Muscle of leg (tissue), 11 donors: ENCODE data around the gene SIKE1. TPM values are rescaled to one million over a fixed set of nuclear protein-coding genes. Genes with fewer than 3 reads are reported as not detected.

Experiments used
- DNase-seq: peaks from one replicate; pipeline ENCODE4 v3.0.0; 2013
- H3K27ac ChIP-seq: one replicate; pipeline ENCODE4 v1.5.1; 2013; ENCODE audit warnings: mild to moderate bottlenecking, low read length, control low read depth
- H3K27me3 ChIP-seq: one replicate; pipeline ENCODE4 v1.6.1; 2013; ENCODE audit warnings: low read length; ENCODE audit not compliant: control insufficient read depth, insufficient read depth
- H3K36me3 ChIP-seq: one replicate; pipeline ENCODE4 v1.6.1; 2013; ENCODE audit warnings: low read length; ENCODE audit not compliant: control insufficient read depth, insufficient read depth
- H3K4me1 ChIP-seq: one replicate; pipeline ENCODE4 v1.6.1; 2013; ENCODE audit warnings: low read length; ENCODE audit not compliant: control insufficient read depth, insufficient read depth
- H3K4me3 ChIP-seq: one replicate; pipeline ENCODE4 v1.5.1; 2013; ENCODE audit warnings: low read length, control low read depth
- H3K9me3 ChIP-seq: replicated peaks from 2 replicates; pipeline ENCODE4 v1.6.1; 2013; ENCODE audit warnings: low read depth, low read length; ENCODE audit not compliant: control insufficient read depth
- WGBS: methylation state at CpG from one replicate; pipeline ENCODE4 v1.1.5; 2013; ENCODE audit warnings: missing lambda C conversion rate; ENCODE audit not compliant: insufficient coverage; 5-methylcytosine and 5-hydroxymethylcytosine counted together
- polyA plus RNA-seq, 8 donors: library from polyadenylated mRNA; unstranded; fragments of 120-200 nt; gene quantifications; one replicate each; pipeline versions ENCODE4 v1.2.1 to v1.2.3, GENCODE V29; 2013; ENCODE audit warnings: inconsistent platforms in 1 of 8, low replicate concordance in 1 of 8; ENCODE audit not compliant: insufficient read length in 8 of 8, insufficient read depth in 1 of 8
- total RNA-seq: library from RNA; stranded (reverse); fragments of 120-200 nt; gene quantifications from one replicate; pipeline ENCODE4 v1.2.4, GENCODE V29; 2013

SIKE1 gene
- total and polyA plus RNA-seq, 9 donors = 18.7 to 60.4 (median 27.2) TPM

GRCh38 chr1:114741963-114742746 is 38.3 kb downstream of the SIKE1 start:
- no peaks in the 10 kb centered on the region for H3K9me3 ChIP-seq
- H3K4me3 ChIP-seq = no peak overlapping the region
- no peak for DNase-seq
- no peaks in the 10 kb centered on the region for H3K27me3 ChIP-seq
- H3K36me3 ChIP-seq = peaks cover 25% of the 10 kb centered on the region
- WGBS = 100% methylated on average over 1 of the region's 11 CpGs
- H3K4me1 ChIP-seq = no peaks in the 10 kb centered on the region
- H3K27ac ChIP-seq = no peak overlapping the region

DNA sequence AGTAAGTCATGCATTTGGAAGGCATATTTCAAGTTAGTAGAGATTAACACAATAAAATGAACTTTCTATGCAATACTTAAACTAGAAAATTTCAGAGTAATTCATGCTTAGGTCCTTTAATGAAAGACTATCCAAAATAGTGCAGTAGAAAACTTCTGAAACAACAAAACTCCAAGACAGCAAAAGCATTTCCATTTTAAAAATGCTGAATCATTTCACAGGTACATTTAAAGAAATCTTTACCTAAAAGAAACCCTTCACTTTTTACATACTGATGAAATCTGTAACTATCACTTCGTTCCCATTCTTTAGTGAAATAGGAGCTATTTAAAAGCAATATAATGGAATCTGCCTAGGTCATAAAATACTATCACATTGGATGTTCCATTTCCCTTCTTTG is 40.2 kb downstream of the SIKE1 start:
- no peak overlapping the region for H3K27ac ChIP-seq

GRCh38 chr1:114737314-114737849 is 43.1 kb downstream of the SIKE1 start:
- Histone ChIP-seq H3K4me1 (no peaks in the 10 kb centered on the region), H3K27me3 (no peaks in the 10 kb centered on the region), H3K9me3 (no peaks in the 10 kb centered on the region), H3K4me3 (no peak overlapping the region), H3K36me3 (peaks cover 38% of the 10 kb centered on the region), H3K27ac (no peak overlapping the region)
- WGBS = 67% methylated on average over 4 of the region's 6 CpGs
- no peak for DNase-seq

More for the DNA sequence above, 40.2 kb downstream of the SIKE1 start:
- Histone ChIP-seq H3K4me1 (no peaks in the 10 kb centered on the region), H3K9me3 (no peaks in the 10 kb centered on the region), H3K4me3 (no peak overlapping the region), H3K36me3 (peaks cover 33% of the 10 kb centered on the region), H3K27me3 (no peaks in the 10 kb centered on the region)
- WGBS = no CpG with 5 or more reads among the region's 1 CpG
- DNase-seq = no peak

GRCh38 chr1:114735479-114735878 is 45.0 kb downstream of the SIKE1 start:
- Histone ChIP-seq H3K36me3 (peaks cover 41% of the 10 kb centered on the region), H3K27me3 (no peaks in the 10 kb centered on the region), H3K9me3 (no peaks in the 10 kb centered on the region), H3K4me3 (no peak overlapping the region), H3K4me1 (no peaks in the 10 kb centered on the region), H3K27ac (no peak overlapping the region)
- no peak for DNase-seq
- WGBS = no CpG with 5 or more reads among the region's 1 CpG

DNA sequence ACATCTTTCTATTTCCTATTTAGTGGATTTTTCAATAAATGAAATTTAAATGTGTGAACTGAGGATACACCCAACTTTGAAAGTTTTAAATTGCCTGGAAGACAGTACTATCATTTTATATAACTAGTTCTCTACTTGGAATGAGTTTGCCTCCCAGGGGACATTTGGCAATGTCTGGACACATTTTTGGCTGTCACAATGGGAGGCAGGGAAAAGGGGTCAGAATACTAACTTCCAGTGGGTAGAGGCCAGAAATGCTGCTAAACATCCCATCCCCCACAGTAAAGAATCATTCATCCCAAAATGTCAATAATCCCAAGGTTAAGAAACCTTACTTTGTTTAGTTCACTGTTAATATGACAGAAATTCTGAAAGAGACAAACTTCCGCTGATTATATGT is 50.7 kb downstream of the SIKE1 start:
- WGBS = no CpG with 5 or more reads among the region's 1 CpG
- H3K27ac ChIP-seq = no peak overlapping the region
- no peaks in the 10 kb centered on the region for H3K27me3 ChIP-seq
- no peaks in the 10 kb centered on the region for H3K9me3 ChIP-seq
- H3K36me3 ChIP-seq = peaks cover 46% of the 10 kb centered on the region
- no peaks in the 10 kb centered on the region for H3K4me1 ChIP-seq
- DNase-seq = peak; percentile 7
- no peak overlapping the region for H3K4me3 ChIP-seq

- H3K4me3 ChIP-seq = no peak overlapping the region
- no peaks in the 10 kb centered on the region for H3K9me3 ChIP-seq
- no peak overlapping the region for H3K27ac ChIP-seq
- H3K27me3 ChIP-seq = no peaks in the 10 kb centered on the region
- DNase-seq = no peak
- peaks cover 52% of the 10 kb centered on the region for H3K36me3 ChIP-seq
- WGBS = no CpG with 5 or more reads among the region's 2 CpGs
- H3K4me1 ChIP-seq = no peaks in the 10 kb centered on the region
Observed at GRCh38 chr1:114728553-114728952, 51.9 kb downstream of the SIKE1 start.

GRCh38 chr1:114725230-114725629 is 55.3 kb downstream of the SIKE1 start:
- no peak for DNase-seq
- peaks cover 57% of the 10 kb centered on the region for H3K36me3 ChIP-seq
- no peaks in the 10 kb centered on the region for H3K9me3 ChIP-seq
- 86% methylated on average over 1 of the region's 1 CpG for WGBS
- no peaks in the 10 kb centered on the region for H3K27me3 ChIP-seq
- no peak overlapping the region for H3K4me3 ChIP-seq
- H3K4me1 ChIP-seq = no peaks in the 10 kb centered on the region
- no peak overlapping the region for H3K27ac ChIP-seq

DNA sequence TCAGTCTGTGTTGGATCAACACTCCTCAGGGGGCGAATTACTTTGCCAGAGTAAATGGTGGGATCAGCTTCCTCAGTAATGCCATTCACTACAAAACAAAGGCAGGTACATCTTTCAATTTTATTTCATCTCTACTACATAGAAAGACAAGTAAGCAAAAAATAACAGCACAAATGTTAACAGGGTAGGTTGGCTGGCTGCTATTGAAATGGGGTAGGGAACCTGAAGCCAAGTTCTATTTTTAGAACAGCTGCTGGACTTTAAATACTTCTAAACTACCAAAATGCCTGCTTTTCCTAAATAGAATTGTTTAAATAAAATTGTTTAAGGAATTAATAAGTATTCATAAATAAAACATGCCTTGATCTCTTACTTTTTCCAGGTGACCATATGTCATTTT is 56.6 kb downstream of the SIKE1 start:
- no CpG with 5 or more reads among the region's 1 CpG for WGBS
- DNase-seq = no peak
- Histone ChIP-seq H3K4me3 (no peak overlapping the region), H3K4me1 (no peaks in the 10 kb centered on the region), H3K27me3 (no peaks in the 10 kb centered on the region), H3K27ac (no peak overlapping the region), H3K36me3 (peaks cover 60% of the 10 kb centered on the region), H3K9me3 (no peaks in the 10 kb centered on the region)

DNA sequence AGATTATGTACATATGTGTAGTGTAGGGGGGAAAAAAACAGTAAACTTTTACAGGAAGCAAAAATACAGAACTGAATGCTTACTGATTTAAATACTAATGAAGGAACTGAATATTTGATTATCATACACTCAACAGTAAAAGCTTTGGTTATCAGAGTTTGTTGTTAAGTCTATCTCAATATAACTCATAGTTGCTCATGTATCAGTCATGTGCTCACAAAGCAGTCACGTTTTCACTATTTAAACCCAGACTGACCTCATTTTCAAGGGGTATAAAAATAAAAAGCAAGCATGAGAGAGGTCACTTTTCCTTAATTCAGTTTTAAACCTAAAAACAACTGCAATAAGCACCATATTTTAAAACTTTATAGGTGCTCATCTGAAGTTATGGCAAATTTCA is 57.0 kb downstream of the SIKE1 start:
- WGBS = no CpG with 5 or more reads among the region's 1 CpG
- no peaks in the 10 kb centered on the region for H3K27me3 ChIP-seq
- H3K27ac ChIP-seq = no peak overlapping the region
- H3K36me3 ChIP-seq = peaks cover 63% of the 10 kb centered on the region
- H3K4me3 ChIP-seq = no peak overlapping the region
- no peaks in the 10 kb centered on the region for H3K4me1 ChIP-seq
- H3K9me3 ChIP-seq = no peaks in the 10 kb centered on the region
- no peak for DNase-seq

DNA sequence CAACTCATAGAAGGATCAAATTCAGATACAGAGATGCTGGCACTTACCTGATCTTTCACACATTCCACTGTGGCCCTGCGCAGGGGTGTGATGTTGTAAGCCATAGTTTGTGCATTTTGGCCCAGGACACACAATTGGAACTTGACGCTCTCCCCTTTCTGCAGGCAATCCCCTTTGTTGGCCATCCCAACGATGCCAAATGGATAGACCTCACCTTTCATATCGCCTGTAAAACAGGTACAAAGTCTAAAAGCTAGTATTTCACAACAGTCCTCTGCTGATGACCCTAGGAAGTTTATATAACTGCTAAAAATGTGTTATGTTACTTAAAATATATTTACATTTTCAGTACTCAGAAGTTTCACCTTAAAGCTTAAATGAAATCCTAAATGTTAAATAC is 60.0 kb downstream of the SIKE1 start:
- DNase-seq = no peak
- no peaks in the 10 kb centered on the region for H3K9me3 ChIP-seq
- H3K27me3 ChIP-seq = no peaks in the 10 kb centered on the region
- no peak overlapping the region for H3K4me3 ChIP-seq
- H3K36me3 ChIP-seq = peaks cover 56% of the 10 kb centered on the region
- H3K4me1 ChIP-seq = peaks cover 3% of the 10 kb centered on the region
- H3K27ac ChIP-seq = no peak overlapping the region
- no CpG with 5 or more reads among the region's 4 CpGs for WGBS
